Suprapubic skin (tissue), 4 donors: ENCODE measurements around the gene CLP1. TPM values are rescaled to one million over a fixed set of nuclear protein-coding genes. Genes with fewer than 3 reads are reported as not detected.
A peak's percentile ranks its signal among the peaks of the same experiment; 100 is the strongest.

ENCODE experiments used
- DNase-seq, 2 donors: peaks; one replicate each; pipeline ENCODE4 v3.0.0-alpha.2; 2019; ENCODE audit warnings: low spot score in 2 of 2
- H3K27ac ChIP-seq: fragments of 200-600 bp; sonication (generic); one replicate; pipeline ENCODE4 v1.5.1; 2019
- H3K27me3 ChIP-seq: fragments of 200-600 bp; sonication (generic); one replicate; pipeline ENCODE4 v1.5.1; 2019
- H3K36me3 ChIP-seq: fragments of 200-600 bp; sonication (generic); one replicate; pipeline ENCODE4 v1.5.1; 2019
- H3K4me1 ChIP-seq: fragments of 200-600 bp; sonication (generic); one replicate; pipeline ENCODE4 v1.5.1; 2019
- H3K4me3 ChIP-seq: fragments of 200-600 bp; sonication (generic); one replicate; pipeline ENCODE4 v1.5.1; 2019; ENCODE audit warnings: mild to moderate bottlenecking
- H3K9me3 ChIP-seq: fragments of 200-600 bp; sonication (generic); one replicate; pipeline ENCODE4 v1.5.1; 2019
- EP300 ChIP-seq: sonication (generic); formaldehyde crosslinking; IDR thresholded peaks from one replicate; pipeline ENCODE4 v1.6.1; 2017; ENCODE audit warnings: antibody characterized with exemption
- POLR2A ChIP-seq, 2 donors: fragments of 450-650 bp; IDR thresholded peaks; one replicate each; pipeline ENCODE4 v1.6.1; 2017; ENCODE audit warnings: antibody characterized with exemption in 2 of 2, mild to moderate bottlenecking in 2 of 2, moderate library complexity in 2 of 2
- POLR2AphosphoS5 ChIP-seq, 3 donors: sonication (generic); formaldehyde crosslinking; IDR thresholded peaks; one replicate each; pipeline ENCODE4 v1.6.1; 2017; ENCODE audit warnings: antibody characterized with exemption in 3 of 3
- WGBS: methylation state at CpG from one replicate; pipeline ENCODE4 v1.1.5; 2018; 5-methylcytosine and 5-hydroxymethylcytosine counted together
- total RNA-seq, 4 donors: library from RNA; depleted of rRNA; stranded (reverse); fragments of >200 nt; gene quantifications; one replicate each; pipeline ENCODE4 v1.1.0, GENCODE V29; 2016
- TF ChIP-seq, protein P1 (sequence below), 2 donors: fragments of 200-600 bp in 1 of 2; fragments of 450-650 bp in 1 of 2; sonication (generic) in 1 of 2; IDR thresholded peaks; one replicate each; pipeline ENCODE4 v1.5.1; 2016 to 2019; ENCODE audit warnings: antibody characterized with exemption in 2 of 2, mild to moderate bottlenecking in 1 of 2, moderate library complexity in 1 of 2

CLP1 gene
- total RNA-seq, 4 donors from 2014 or later, result 8.5 to 24.4 (median 20.9) TPM

GRCh38 chr11:57637626-57638004 is 19.9 kb upstream of the CLP1 start:
- Histone ChIP-seq H3K9me3 (no peaks in the 10 kb centered on the region), H3K4me1 (peaks cover 25% of the 10 kb centered on the region), H3K4me3 (peak overlapping the region; percentile 66), H3K36me3 (no peaks in the 10 kb centered on the region), H3K27me3 (no peaks in the 10 kb centered on the region), H3K27ac (peak overlapping the region; percentile 71)
- 46% methylated on average over 3 of the region's 18 CpGs for WGBS
- DNase-seq, result no peak
- TF ChIP-seq EP300 (no peak), POLR2A (IDR thresholded peaks at IDR 0.05) (no peak), POLR2AphosphoS5 (IDR thresholded peaks at IDR 0.05) (no peak)
- TF ChIP-seq, protein P1, sequence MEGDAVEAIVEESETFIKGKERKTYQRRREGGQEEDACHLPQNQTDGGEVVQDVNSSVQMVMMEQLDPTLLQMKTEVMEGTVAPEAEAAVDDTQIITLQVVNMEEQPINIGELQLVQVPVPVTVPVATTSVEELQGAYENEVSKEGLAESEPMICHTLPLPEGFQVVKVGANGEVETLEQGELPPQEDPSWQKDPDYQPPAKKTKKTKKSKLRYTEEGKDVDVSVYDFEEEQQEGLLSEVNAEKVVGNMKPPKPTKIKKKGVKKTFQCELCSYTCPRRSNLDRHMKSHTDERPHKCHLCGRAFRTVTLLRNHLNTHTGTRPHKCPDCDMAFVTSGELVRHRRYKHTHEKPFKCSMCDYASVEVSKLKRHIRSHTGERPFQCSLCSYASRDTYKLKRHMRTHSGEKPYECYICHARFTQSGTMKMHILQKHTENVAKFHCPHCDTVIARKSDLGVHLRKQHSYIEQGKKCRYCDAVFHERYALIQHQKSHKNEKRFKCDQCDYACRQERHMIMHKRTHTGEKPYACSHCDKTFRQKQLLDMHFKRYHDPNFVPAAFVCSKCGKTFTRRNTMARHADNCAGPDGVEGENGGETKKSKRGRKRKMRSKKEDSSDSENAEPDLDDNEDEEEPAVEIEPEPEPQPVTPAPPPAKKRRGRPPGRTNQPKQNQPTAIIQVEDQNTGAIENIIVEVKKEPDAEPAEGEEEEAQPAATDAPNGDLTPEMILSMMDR (IDR thresholded peaks at IDR 0.05), result no peak

GRCh38 chr11:57638005-57638781 is 19.4 kb upstream of the CLP1 start:
- 1% methylated on average over 42 of the region's 47 CpGs for WGBS
- TF ChIP-seq EP300, result no peak
- TF ChIP-seq POLR2A (IDR thresholded peaks at IDR 0.05), result no peak
- TF ChIP-seq, protein P1 (IDR thresholded peaks at IDR 0.05), result no peak
- TF ChIP-seq POLR2AphosphoS5 (IDR thresholded peaks at IDR 0.05), result no peak
- Histone ChIP-seq H3K36me3 (no peaks in the 10 kb centered on the region), H3K9me3 (no peaks in the 10 kb centered on the region), H3K4me1 (peaks cover 25% of the 10 kb centered on the region), H3K27me3 (no peaks in the 10 kb centered on the region), H3K27ac (peak overlapping the region; percentile 71), H3K4me3 (peak overlapping the region; percentile 66)
- DNase-seq, result peak in 1 of 2 donors; percentile 82

DNA sequence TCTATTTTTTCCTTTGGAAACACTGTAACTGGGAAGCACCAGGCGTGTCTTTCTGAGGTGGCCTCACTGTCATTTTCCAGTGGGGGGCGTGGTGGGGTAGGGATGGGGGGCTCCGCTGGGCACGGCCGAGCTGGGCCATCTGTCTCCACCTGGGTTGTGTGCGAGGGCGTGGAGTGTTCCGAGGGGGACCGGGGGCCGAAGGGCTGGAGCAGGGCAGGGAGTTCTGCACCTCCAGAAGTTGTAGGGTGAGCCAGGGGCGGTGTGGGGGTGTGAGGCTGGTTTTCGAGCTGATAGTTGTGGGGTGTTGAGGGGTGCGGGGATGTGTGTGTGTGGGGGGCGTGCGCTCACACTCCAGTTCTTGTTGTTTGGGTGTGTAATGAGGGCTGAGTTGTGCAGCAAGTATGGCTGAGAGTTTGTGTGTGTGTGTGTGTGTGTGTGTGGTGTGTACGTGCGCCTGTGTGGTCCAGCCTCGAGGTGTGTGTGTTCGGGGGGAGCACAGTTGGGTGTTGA is 18.7 kb upstream of the CLP1 start:
- Histone ChIP-seq H3K36me3 (no peaks in the 10 kb centered on the region), H3K27ac (peak overlapping the region; percentile 71), H3K27me3 (no peaks in the 10 kb centered on the region), H3K4me1 (peaks cover 25% of the 10 kb centered on the region), H3K9me3 (no peaks in the 10 kb centered on the region), H3K4me3 (peak overlapping the region; percentile 66)
- no peak for TF ChIP-seq POLR2AphosphoS5 (IDR thresholded peaks at IDR 0.05)
- no peak for TF ChIP-seq POLR2A (IDR thresholded peaks at IDR 0.05)
- TF ChIP-seq, protein P1 (IDR thresholded peaks at IDR 0.05), result no peak
- no peak for TF ChIP-seq EP300
- no peak for DNase-seq
- WGBS, result 0% methylated on average over 17 of the region's 19 CpGs

DNA sequence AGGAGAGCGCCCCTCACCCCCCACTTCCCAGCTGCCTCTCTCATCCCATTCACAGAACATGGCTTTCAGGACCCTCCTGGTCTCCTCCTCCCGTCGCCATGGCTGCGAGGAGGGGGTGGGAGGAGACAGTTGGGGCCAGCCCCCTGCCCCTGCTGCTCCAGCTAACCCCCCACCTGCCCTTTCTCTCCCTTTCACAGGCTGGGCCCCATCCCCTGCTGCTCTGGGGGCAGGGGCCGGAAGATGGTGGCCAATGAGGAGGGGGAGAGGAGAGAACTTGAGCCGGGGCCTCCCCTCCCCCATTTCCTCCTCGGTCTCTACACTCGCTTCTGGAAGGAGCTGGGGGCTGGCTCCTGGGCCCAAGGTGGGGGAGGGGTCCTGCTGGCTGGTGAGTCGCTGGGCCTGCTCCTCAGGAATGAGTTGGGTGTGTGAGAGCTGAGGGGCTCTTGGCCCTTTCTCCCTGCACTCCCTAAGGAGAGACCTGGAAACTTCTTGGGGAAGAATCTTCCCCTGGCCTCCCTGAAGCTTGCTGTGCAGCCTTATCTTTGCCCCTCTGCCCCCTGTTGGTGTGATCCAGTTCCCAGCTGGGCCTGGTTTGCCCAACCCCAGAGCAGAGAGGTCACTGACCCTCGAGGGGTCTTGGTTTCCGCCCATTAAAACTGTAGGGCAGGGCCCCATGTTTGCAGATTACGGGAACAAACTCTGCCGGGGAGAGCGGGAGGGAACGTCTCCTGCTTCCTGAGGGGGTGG is 18.1 kb upstream of the CLP1 start:
- H3K9me3 ChIP-seq, result no peaks in the 10 kb centered on the region
- H3K27me3 ChIP-seq, result no peaks in the 10 kb centered on the region
- H3K4me1 ChIP-seq, result peaks cover 25% of the 10 kb centered on the region
- H3K4me3 ChIP-seq, result peak overlapping the region; percentile 66
- TF ChIP-seq EP300, result no peak
- no peak for TF ChIP-seq POLR2AphosphoS5 (IDR thresholded peaks at IDR 0.05)
- TF ChIP-seq POLR2A (IDR thresholded peaks at IDR 0.05), result no peak
- TF ChIP-seq, protein P1 (IDR thresholded peaks at IDR 0.05), result no peak
- H3K27ac ChIP-seq, result no peak overlapping the region
- no peak for DNase-seq
- 14% methylated on average over 12 of the region's 15 CpGs for WGBS
- H3K36me3 ChIP-seq, result no peaks in the 10 kb centered on the region
